NCI-H1417 (cell line): ENCODE results near the gene NEBL.

Source experiments
- DNase-seq, 3 experiments: peaks; one replicate each; lab custom pipeline; 2025; lab: John Stamatoyannopoulos, UW

The NEBL gene

GRCh38 chr10:20901110-20901509 is 4.0 kb upstream of the NEBL start:
- no peak for DNase-seq

- no peak for DNase-seq
These were observed 1.9 kb upstream of the NEBL start for GRCh38 chr10:20898866-20899535.

GRCh38 chr10:20893297-20893696 is 3.8 kb downstream of the NEBL start:
- DNase-seq: no peak

GRCh38 chr10:20892796-20893195 is 4.3 kb downstream of the NEBL start:
- no peak for DNase-seq

GRCh38 chr10:20892011-20892585 is 5.0 kb downstream of the NEBL start:
- DNase-seq: no peak

GRCh38 chr10:20891338-20891714 is 5.8 kb downstream of the NEBL start:
- no peak for DNase-seq

- peak in 1 of 3 experiments; percentile 71 for DNase-seq
These were observed 6.4 kb downstream of the NEBL start for GRCh38 chr10:20890491-20891337.

- peak; percentile 16 to 93 (median 57) for DNase-seq
These were observed 7.1 kb downstream of the NEBL start for GRCh38 chr10:20890009-20890408.

GRCh38 chr10:20888620-20889330 is 8.3 kb downstream of the NEBL start:
- DNase-seq: peak in 2 of 3 experiments; percentile 6 to 57

- DNase-seq: peak in 1 of 3 experiments; percentile 34
These were observed 9.2 kb downstream of the NEBL start for GRCh38 chr10:20887706-20888555.

- DNase-seq: peak in 2 of 3 experiments; percentile 52 to 92
These were observed 11.4 kb downstream of the NEBL start for GRCh38 chr10:20885678-20886077.

- DNase-seq: no peak
These were observed 13.6 kb downstream of the NEBL start for GRCh38 chr10:20883552-20883951.

GRCh38 chr10:20882091-20882490 is 15.0 kb downstream of the NEBL start:
- no peak for DNase-seq

- peak in 2 of 3 experiments; percentile 14 to 58 for DNase-seq
These were observed 18.0 kb downstream of the NEBL start for GRCh38 chr10:20879136-20879535.

- DNase-seq: peak in 1 of 3 experiments; percentile 3
These were observed 18.8 kb downstream of the NEBL start for GRCh38 chr10:20877986-20878983.

- no peak for DNase-seq
These were observed 19.6 kb downstream of the NEBL start for GRCh38 chr10:20877554-20877953.

GRCh38 chr10:20874261-20874660 is 22.9 kb downstream of the NEBL start:
- DNase-seq: no peak

- DNase-seq: peak in 2 of 3 experiments; percentile 81 to 94
These were observed 25.1 kb downstream of the NEBL start for GRCh38 chr10:20871970-20872369.

- DNase-seq: peak in 1 of 3 experiments; percentile 32
These were observed 26.3 kb downstream of the NEBL start for GRCh38 chr10:20870834-20871233.

- DNase-seq: no peak
These were observed 34.1 kb downstream of the NEBL start for GRCh38 chr10:20863008-20863407.
